OCI-LY7 (cell line): ENCODE results near the gene LGALS1.

Experiments used
- EZH2phosphoT487 ChIP-seq: fragments of 200-600 bp; sonication (generic); IDR thresholded peaks from 2 replicates; pipeline ENCODE4 v1.6.1; 2018; ENCODE audit warnings: low read depth, borderline replicate concordance, mild to moderate bottlenecking, mixed run types, antibody characterized with exemption, low read length, moderate library complexity, mixed read lengths
- TF ChIP-seq, protein P1 (sequence below): fragments of 200-600 bp; sonication (generic); conservative IDR thresholded peaks from 2 replicates; pipeline ENCODE4 v1.5.1; 2014; ENCODE audit warnings: mild to moderate bottlenecking, antibody characterized with exemption, low read length, moderate library complexity, mixed read lengths

DNA sequence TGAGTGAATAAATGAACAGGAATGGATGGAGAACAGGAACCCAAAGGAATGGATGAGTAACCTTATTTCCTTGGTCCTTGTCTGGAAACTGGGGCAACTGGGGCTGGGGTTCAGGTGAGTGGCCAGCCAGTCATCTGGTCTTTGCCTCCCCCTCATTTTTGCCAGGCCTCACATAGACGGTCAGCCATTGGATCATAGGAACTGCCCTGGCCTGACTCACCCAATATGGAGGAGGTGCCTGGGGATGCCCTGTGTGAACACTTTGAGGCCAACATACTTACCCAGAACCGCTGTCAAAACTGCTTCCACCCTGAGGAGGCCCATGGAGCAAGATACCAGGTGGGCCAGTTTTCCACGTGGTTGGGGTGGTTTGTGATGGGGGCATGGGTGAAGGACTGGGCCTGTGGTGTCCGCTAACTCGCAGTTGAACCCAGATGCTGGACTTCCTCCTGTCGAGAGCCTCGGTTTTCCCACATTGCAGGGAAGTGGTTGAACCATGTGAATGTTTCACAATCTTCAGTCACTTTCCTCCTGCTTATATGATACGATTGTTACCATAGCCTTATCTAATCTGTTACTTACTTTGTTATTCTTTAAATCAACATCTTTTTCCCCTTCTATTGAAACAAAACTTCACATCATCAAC lies 25.8 kb downstream of the LGALS1 start:
- TF ChIP-seq, protein P1, sequence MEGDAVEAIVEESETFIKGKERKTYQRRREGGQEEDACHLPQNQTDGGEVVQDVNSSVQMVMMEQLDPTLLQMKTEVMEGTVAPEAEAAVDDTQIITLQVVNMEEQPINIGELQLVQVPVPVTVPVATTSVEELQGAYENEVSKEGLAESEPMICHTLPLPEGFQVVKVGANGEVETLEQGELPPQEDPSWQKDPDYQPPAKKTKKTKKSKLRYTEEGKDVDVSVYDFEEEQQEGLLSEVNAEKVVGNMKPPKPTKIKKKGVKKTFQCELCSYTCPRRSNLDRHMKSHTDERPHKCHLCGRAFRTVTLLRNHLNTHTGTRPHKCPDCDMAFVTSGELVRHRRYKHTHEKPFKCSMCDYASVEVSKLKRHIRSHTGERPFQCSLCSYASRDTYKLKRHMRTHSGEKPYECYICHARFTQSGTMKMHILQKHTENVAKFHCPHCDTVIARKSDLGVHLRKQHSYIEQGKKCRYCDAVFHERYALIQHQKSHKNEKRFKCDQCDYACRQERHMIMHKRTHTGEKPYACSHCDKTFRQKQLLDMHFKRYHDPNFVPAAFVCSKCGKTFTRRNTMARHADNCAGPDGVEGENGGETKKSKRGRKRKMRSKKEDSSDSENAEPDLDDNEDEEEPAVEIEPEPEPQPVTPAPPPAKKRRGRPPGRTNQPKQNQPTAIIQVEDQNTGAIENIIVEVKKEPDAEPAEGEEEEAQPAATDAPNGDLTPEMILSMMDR, result no peak
- no peak for TF ChIP-seq EZH2phosphoT487
